ENCODE data around the gene TEKT2. TPM values are rescaled to one million over a fixed set of nuclear protein-coding genes. Genes with fewer than 3 reads are reported as not detected.

The TEKT2 gene
- 12.6 TPM for polyA plus RNA-seq (2013, experiment 1 of 4)
- 11.9 TPM for polyA plus RNA-seq (2013, experiment 2 of 4)
- polyA plus RNA-seq (2013, experiment 3 of 4), result 13.5 TPM
- polyA plus RNA-seq (2013, experiment 4 of 4), result 12.5 TPM

GRCh38 chr1:36083635-36084496 is at the start of gene TEKT2:
TSS of gene TEKT2 (plus strand) at chr1:36084094. CDS start at chr1:36084922, 828 bp downstream.
- Histone ChIP-seq H3K4me1 (ENCODE audit: control insufficient read depth, insufficient read depth, low read length) (peaks cover 8% of the 10 kb centered on the region), H3K9me3 (ENCODE audit: control insufficient read depth, low read length) (no peaks in the 10 kb centered on the region), H3K27me3 (ENCODE audit: control insufficient read depth, insufficient read depth, low read length, poor library complexity, severe bottlenecking) (peaks cover 3% of the 10 kb centered on the region), H3K4me3 (ENCODE audit: insufficient read depth, low read depth, low read length) (peak within 1 kb of the TSS; percentile 70), H3K36me3 (ENCODE audit: control insufficient read depth, insufficient read depth, low read length) (peaks cover 5% of the 10 kb centered on the region), H3K27ac (ENCODE audit: insufficient read depth, low read depth, low read length, poor library complexity, severe bottlenecking) (peak within 1 kb of the TSS; percentile 80)
- 11% methylated on average over 59 of the region's 59 CpGs for WGBS, 2 experiments

GRCh38 chr1:36034692-36035091 is 49.2 kb upstream of the TEKT2 start:
- Histone ChIP-seq H3K36me3 (ENCODE audit: control insufficient read depth, insufficient read depth, low read length) (peaks cover 7% of the 10 kb centered on the region), H3K9me3 (ENCODE audit: control insufficient read depth, low read length) (no peaks in the 10 kb centered on the region), H3K27me3 (ENCODE audit: control insufficient read depth, insufficient read depth, low read length, poor library complexity, severe bottlenecking) (no peaks in the 10 kb centered on the region)

GRCh38 chr1:36035154-36035553 is 48.7 kb upstream of the TEKT2 start:
- Histone ChIP-seq H3K4me3 (ENCODE audit: insufficient read depth, low read depth, low read length) (no peak overlapping the region), H3K27ac (ENCODE audit: insufficient read depth, low read depth, low read length, poor library complexity, severe bottlenecking) (no peak overlapping the region), H3K27me3 (ENCODE audit: control insufficient read depth, insufficient read depth, low read length, poor library complexity, severe bottlenecking) (no peaks in the 10 kb centered on the region), H3K9me3 (ENCODE audit: control insufficient read depth, low read length) (no peaks in the 10 kb centered on the region), H3K36me3 (ENCODE audit: control insufficient read depth, insufficient read depth, low read length) (peaks cover 12% of the 10 kb centered on the region), H3K4me1 (ENCODE audit: control insufficient read depth, insufficient read depth, low read length) (no peaks in the 10 kb centered on the region)
- WGBS, 2 experiments, result 97 to 98% methylated on average over 2 to 3 of the region's 3 CpGs

More at GRCh38 chr1:36034692-36035091, 49.2 kb upstream of the TEKT2 start:
- no peaks in the 10 kb centered on the region for H3K4me1 ChIP-seq (ENCODE audit: control insufficient read depth, insufficient read depth, low read length)
- no peak overlapping the region for H3K4me3 ChIP-seq (ENCODE audit: insufficient read depth, low read depth, low read length)
- H3K27ac ChIP-seq (ENCODE audit: insufficient read depth, low read depth, low read length, poor library complexity, severe bottlenecking), result no peak overlapping the region

- Histone ChIP-seq H3K27ac (ENCODE audit: insufficient read depth, low read depth, low read length, poor library complexity, severe bottlenecking) (no peak overlapping the region), H3K27me3 (ENCODE audit: control insufficient read depth, insufficient read depth, low read length, poor library complexity, severe bottlenecking) (no peaks in the 10 kb centered on the region), H3K4me3 (ENCODE audit: insufficient read depth, low read depth, low read length) (no peak overlapping the region), H3K4me1 (ENCODE audit: control insufficient read depth, insufficient read depth, low read length) (no peaks in the 10 kb centered on the region), H3K36me3 (ENCODE audit: control insufficient read depth, insufficient read depth, low read length) (peaks cover 20% of the 10 kb centered on the region), H3K9me3 (ENCODE audit: control insufficient read depth, low read length) (no peaks in the 10 kb centered on the region)
- WGBS, 2 experiments, result 90 to 100% methylated on average over 1 to 2 of the region's 2 CpGs
Measured at GRCh38 chr1:36040238-36040637, 43.7 kb upstream of the TEKT2 start.

- Histone ChIP-seq H3K27ac (ENCODE audit: insufficient read depth, low read depth, low read length, poor library complexity, severe bottlenecking) (no peak overlapping the region), H3K4me1 (ENCODE audit: control insufficient read depth, insufficient read depth, low read length) (no peaks in the 10 kb centered on the region), H3K4me3 (ENCODE audit: insufficient read depth, low read depth, low read length) (no peak overlapping the region), H3K27me3 (ENCODE audit: control insufficient read depth, insufficient read depth, low read length, poor library complexity, severe bottlenecking) (no peaks in the 10 kb centered on the region), H3K36me3 (ENCODE audit: control insufficient read depth, insufficient read depth, low read length) (peaks cover 9% of the 10 kb centered on the region), H3K9me3 (ENCODE audit: control insufficient read depth, low read length) (no peaks in the 10 kb centered on the region)
Measured at GRCh38 chr1:36051821-36052220, 32.1 kb upstream of the TEKT2 start.

- Histone ChIP-seq H3K27me3 (ENCODE audit: control insufficient read depth, insufficient read depth, low read length, poor library complexity, severe bottlenecking) (no peaks in the 10 kb centered on the region), H3K4me1 (ENCODE audit: control insufficient read depth, insufficient read depth, low read length) (no peaks in the 10 kb centered on the region), H3K4me3 (ENCODE audit: insufficient read depth, low read depth, low read length) (no peak overlapping the region), H3K9me3 (ENCODE audit: control insufficient read depth, low read length) (no peaks in the 10 kb centered on the region), H3K36me3 (ENCODE audit: control insufficient read depth, insufficient read depth, low read length) (no peaks in the 10 kb centered on the region), H3K27ac (ENCODE audit: insufficient read depth, low read depth, low read length, poor library complexity, severe bottlenecking) (no peak overlapping the region)
Measured at GRCh38 chr1:36053978-36054377, 29.9 kb upstream of the TEKT2 start.

- Histone ChIP-seq H3K36me3 (ENCODE audit: control insufficient read depth, insufficient read depth, low read length) (no peaks in the 10 kb centered on the region), H3K4me1 (ENCODE audit: control insufficient read depth, insufficient read depth, low read length) (no peaks in the 10 kb centered on the region)
- WGBS, 2 experiments, result 95 to 99% methylated on average over 5 of the region's 5 CpGs
Measured at GRCh38 chr1:36055706-36056105, 28.2 kb upstream of the TEKT2 start.

GRCh38 chr1:36062315-36062714 is 21.6 kb upstream of the TEKT2 start:
- WGBS, 2 experiments, result 94 to 100% methylated on average over 1 of the region's 1 CpG
- Histone ChIP-seq H3K27ac (ENCODE audit: insufficient read depth, low read depth, low read length, poor library complexity, severe bottlenecking) (no peak overlapping the region), H3K4me3 (ENCODE audit: insufficient read depth, low read depth, low read length) (no peak overlapping the region), H3K9me3 (ENCODE audit: control insufficient read depth, low read length) (no peaks in the 10 kb centered on the region), H3K27me3 (ENCODE audit: control insufficient read depth, insufficient read depth, low read length, poor library complexity, severe bottlenecking) (no peaks in the 10 kb centered on the region), H3K36me3 (ENCODE audit: control insufficient read depth, insufficient read depth, low read length) (no peaks in the 10 kb centered on the region), H3K4me1 (ENCODE audit: control insufficient read depth, insufficient read depth, low read length) (no peaks in the 10 kb centered on the region)

More at GRCh38 chr1:36055706-36056105, 28.2 kb upstream of the TEKT2 start:
- Histone ChIP-seq H3K27me3 (ENCODE audit: control insufficient read depth, insufficient read depth, low read length, poor library complexity, severe bottlenecking) (no peaks in the 10 kb centered on the region), H3K27ac (ENCODE audit: insufficient read depth, low read depth, low read length, poor library complexity, severe bottlenecking) (no peak overlapping the region), H3K4me3 (ENCODE audit: insufficient read depth, low read depth, low read length) (no peak overlapping the region), H3K9me3 (ENCODE audit: control insufficient read depth, low read length) (no peaks in the 10 kb centered on the region)

- no peaks in the 10 kb centered on the region for H3K27me3 ChIP-seq (ENCODE audit: control insufficient read depth, insufficient read depth, low read length, poor library complexity, severe bottlenecking)
- no peak overlapping the region for H3K27ac ChIP-seq (ENCODE audit: insufficient read depth, low read depth, low read length, poor library complexity, severe bottlenecking)
- no peak overlapping the region for H3K4me3 ChIP-seq (ENCODE audit: insufficient read depth, low read depth, low read length)
- H3K36me3 ChIP-seq (ENCODE audit: control insufficient read depth, insufficient read depth, low read length), result no peaks in the 10 kb centered on the region
- H3K9me3 ChIP-seq (ENCODE audit: control insufficient read depth, low read length), result no peaks in the 10 kb centered on the region
- no peaks in the 10 kb centered on the region for H3K4me1 ChIP-seq (ENCODE audit: control insufficient read depth, insufficient read depth, low read length)
Measured at GRCh38 chr1:36067871-36068270, 16.0 kb upstream of the TEKT2 start.

GRCh38 chr1:36068866-36069265 is 15.0 kb upstream of the TEKT2 start:
- Histone ChIP-seq H3K4me1 (ENCODE audit: control insufficient read depth, insufficient read depth, low read length) (no peaks in the 10 kb centered on the region), H3K27ac (ENCODE audit: insufficient read depth, low read depth, low read length, poor library complexity, severe bottlenecking) (no peak overlapping the region), H3K36me3 (ENCODE audit: control insufficient read depth, insufficient read depth, low read length) (no peaks in the 10 kb centered on the region), H3K9me3 (ENCODE audit: control insufficient read depth, low read length) (no peaks in the 10 kb centered on the region), H3K4me3 (ENCODE audit: insufficient read depth, low read depth, low read length) (no peak overlapping the region), H3K27me3 (ENCODE audit: control insufficient read depth, insufficient read depth, low read length, poor library complexity, severe bottlenecking) (no peaks in the 10 kb centered on the region)
- WGBS, 2 experiments, result 82 to 91% methylated on average over 2 of the region's 2 CpGs

All from ectodermal cell (in vitro differentiated cells).